GM18867 (cell line): ENCODE results near the gene MEPCE.

Experiments
- ATAC-seq: cut with Tn5 transposase; IDR thresholded peaks from one replicate; pipeline ENCODE4 v1.9.1; 2021; ENCODE audit warnings: mild to moderate bottlenecking, moderate library complexity; ENCODE audit not compliant: unreplicated experiment

MEPCE gene

GRCh38 chr7:100406767-100407166 lies 22.9 kb upstream of the MEPCE start:
- no peak for ATAC-seq

GRCh38 chr7:100407285-100408180 lies 22.1 kb upstream of the MEPCE start:
- no peak for ATAC-seq

- no peak for ATAC-seq
Observed at GRCh38 chr7:100411101-100411500, 18.5 kb upstream of the MEPCE start.

DNA sequence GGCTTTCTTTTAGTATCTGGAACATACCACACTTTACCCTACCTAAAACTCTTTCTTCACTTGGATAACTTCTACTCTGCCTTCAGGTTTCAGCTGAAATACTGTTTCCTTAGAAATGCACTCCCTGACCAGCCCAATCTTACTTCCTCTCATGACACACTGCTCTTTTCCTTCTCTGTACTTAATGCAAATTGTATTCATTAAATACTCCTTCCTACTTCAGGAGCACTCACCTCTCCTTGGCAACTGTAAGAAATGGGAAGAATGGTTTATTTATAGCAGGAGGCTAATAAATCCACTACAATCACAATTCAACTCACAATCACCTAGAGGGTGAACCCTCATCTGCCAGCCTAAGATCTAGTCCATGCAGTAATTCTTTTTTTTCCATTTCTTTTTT lies 16.3 kb upstream of the MEPCE start:
- ATAC-seq, result no peak

- no peak for ATAC-seq
Observed at GRCh38 chr7:100413889-100414288, 15.7 kb upstream of the MEPCE start.

- ATAC-seq, result no peak
Observed at GRCh38 chr7:100415448-100415847, 14.2 kb upstream of the MEPCE start.

GRCh38 chr7:100418930-100419659 lies 10.5 kb upstream of the MEPCE start:
- ATAC-seq, result no peak

GRCh38 chr7:100419660-100420226 lies 9.9 kb upstream of the MEPCE start:
- ATAC-seq, result no peak

GRCh38 chr7:100423315-100423714 lies 6.3 kb upstream of the MEPCE start:
- no peak for ATAC-seq

GRCh38 chr7:100425347-100425746 lies 4.3 kb upstream of the MEPCE start:
- ATAC-seq, result no peak

- no peak for ATAC-seq
Observed at GRCh38 chr7:100426516-100426915, 3.1 kb upstream of the MEPCE start.

- ATAC-seq, result no peak
Observed at GRCh38 chr7:100427762-100428198, 1.9 kb upstream of the MEPCE start.

- peak; percentile 48 for ATAC-seq
Observed at GRCh38 chr7:100428199-100428966, 1.2 kb upstream of the MEPCE start, which contains the start of gene ZCWPW1. TSS of gene ZCWPW1 (minus strand) at chr7:100428703. CDS start at chr7:100420649, 8,054 bp downstream.

- ATAC-seq, result peak; percentile 48
Observed at GRCh38 chr7:100428967-100429636, 529 bp upstream of the MEPCE start.

- no peak for ATAC-seq
Observed at GRCh38 chr7:100430493-100431285, 1.1 kb downstream of the MEPCE start.

DNA sequence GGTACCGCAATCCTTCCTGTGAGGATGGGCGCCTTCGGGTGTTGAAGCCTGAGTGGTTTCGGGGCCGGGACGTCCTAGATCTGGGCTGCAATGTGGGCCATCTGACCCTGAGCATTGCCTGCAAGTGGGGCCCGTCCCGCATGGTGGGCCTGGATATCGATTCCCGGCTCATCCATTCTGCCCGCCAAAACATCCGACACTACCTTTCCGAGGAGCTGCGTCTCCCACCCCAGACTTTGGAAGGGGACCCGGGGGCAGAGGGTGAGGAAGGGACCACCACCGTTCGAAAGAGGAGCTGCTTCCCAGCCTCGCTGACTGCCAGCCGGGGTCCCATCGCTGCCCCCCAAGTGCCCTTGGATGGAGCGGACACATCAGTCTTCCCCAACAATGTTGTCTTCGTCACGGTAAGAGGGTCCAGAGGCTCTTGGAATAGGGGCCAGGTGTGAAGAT lies 1.7 kb downstream of the MEPCE start:
- ATAC-seq, result no peak

- no peak for ATAC-seq
Observed at GRCh38 chr7:100432053-100432452, 2.4 kb downstream of the MEPCE start.

DNA sequence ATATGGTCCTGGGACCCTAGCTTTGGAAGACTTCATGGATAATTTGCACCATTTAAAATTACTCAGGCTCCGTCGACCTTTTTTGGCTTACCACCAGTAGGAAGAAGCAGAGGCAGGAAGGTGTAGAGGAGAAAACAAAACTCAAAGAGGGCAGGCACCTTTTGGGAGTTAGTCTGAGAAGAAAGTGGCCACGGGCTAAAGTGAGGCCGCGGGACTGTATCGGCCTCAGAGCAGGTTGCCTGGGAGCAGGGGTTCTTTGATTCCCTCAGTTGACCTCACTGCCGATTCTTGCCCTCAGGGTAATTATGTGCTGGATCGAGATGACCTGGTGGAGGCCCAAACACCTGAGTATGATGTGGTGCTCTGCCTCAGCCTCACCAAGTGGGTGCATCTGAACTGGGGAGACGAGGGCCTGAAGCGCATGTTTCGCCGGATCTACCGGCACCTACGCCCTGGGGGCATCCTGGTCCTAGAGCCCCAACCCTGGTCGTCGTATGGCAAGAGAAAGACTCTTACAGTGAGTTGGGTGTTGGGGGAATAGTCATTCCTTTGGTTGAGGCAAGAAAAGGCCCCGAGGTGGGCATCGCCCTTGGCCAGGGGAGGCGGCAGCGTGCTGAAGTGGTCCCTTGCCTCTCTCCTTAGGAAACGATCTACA lies 3.1 kb downstream of the MEPCE start:
- ATAC-seq, result no peak

DNA sequence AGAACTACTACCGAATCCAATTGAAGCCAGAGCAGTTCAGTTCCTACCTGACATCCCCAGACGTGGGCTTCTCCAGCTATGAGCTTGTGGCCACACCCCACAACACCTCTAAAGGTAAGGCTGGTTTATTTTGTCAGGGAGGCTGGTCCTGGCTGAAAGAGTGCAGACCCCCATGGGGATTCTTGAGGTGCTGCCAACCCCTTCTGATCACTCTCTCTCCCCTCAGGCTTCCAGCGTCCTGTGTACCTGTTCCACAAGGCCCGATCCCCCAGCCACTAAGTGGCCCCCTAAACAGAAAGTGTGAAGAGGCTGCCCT lies 3.6 kb downstream of the MEPCE start:
- ATAC-seq, result no peak
